OCI-LY3 (cell line): ENCODE data around the gene RBM20.
A peak's percentile ranks its signal among the peaks of the same experiment; 100 is the strongest.

Experiments used
- H2AFZ ChIP-seq: fragments of 200-600, 300-600 bp; shearing (Covaris generic); 2 replicates; pipeline ENCODE4 v1.6.0; 2014; ENCODE audit warnings: antibody characterized with exemption, low read depth, low read length
- H3K27ac ChIP-seq: fragments of 200-600, 300-600 bp; sonication (generic); 2 replicates; pipeline ENCODE4 v1.5.1; 2014; ENCODE audit warnings: mild to moderate bottlenecking, low read length, moderate library complexity, mixed read lengths
- H3K27me3 ChIP-seq: fragments of 200-600, 300-600 bp; sonication (generic); 2 replicates; pipeline ENCODE4 v1.6.1; 2014; ENCODE audit warnings: low read depth, low read length, mixed read lengths
- H3K36me3 ChIP-seq: fragments of 200-600, 300-600 bp; sonication (generic); replicated peaks from 2 replicates; pipeline ENCODE3; 2014; ENCODE audit warnings: low read depth, low read length, mixed read lengths
- H3K4me1 ChIP-seq: fragments of 300-600, 200-600 bp; sonication (generic); 2 replicates; pipeline ENCODE4 v1.6.1; 2014; ENCODE audit warnings: low read length, mixed read lengths
- H3K4me2 ChIP-seq: fragments of 200-600, 300-600 bp; sonication (generic); 2 replicates; pipeline ENCODE4 v1.6.1; 2014; ENCODE audit warnings: low read length, mixed read lengths
- H3K4me3 ChIP-seq: fragments of 300-600, 200-600 bp; sonication (generic); 2 replicates; pipeline ENCODE4 v1.5.1; 2014; ENCODE audit warnings: antibody characterized with exemption, mild to moderate bottlenecking, low read length, moderate library complexity
- H3K79me2 ChIP-seq: fragments of 300-600, 200-600 bp; shearing (Covaris generic); 2 replicates; pipeline ENCODE4 v1.6.1; 2014; ENCODE audit warnings: mild to moderate bottlenecking, low read length, mixed read lengths
- H3K9ac ChIP-seq: fragments of 300-600, 200-600 bp; shearing (Covaris generic); 2 replicates; pipeline ENCODE4 v1.6.0; 2014; ENCODE audit warnings: mild to moderate bottlenecking, low read length, moderate library complexity
- H3K9me3 ChIP-seq: fragments of 200-600, 300-600 bp; shearing (Covaris generic); 2 replicates; pipeline ENCODE4 v1.6.1; 2014; ENCODE audit warnings: low read length, mixed read lengths; ENCODE audit not compliant: insufficient read depth
- H4K20me1 ChIP-seq: fragments of 200-600, 300-600 bp; sonication (generic); 2 replicates; pipeline ENCODE4 v1.6.1; 2016; ENCODE audit warnings: low read length, mixed read lengths; ENCODE audit not compliant: insufficient read depth
- EZH2phosphoT487 ChIP-seq: fragments of 200-600 bp; shearing (Covaris generic); IDR thresholded peaks from 2 replicates; pipeline ENCODE4 v1.6.1; 2018; ENCODE audit warnings: antibody characterized with exemption, mixed run types, low read depth
- TF ChIP-seq, protein P1 (sequence below): fragments of 200-600, 300-600 bp; sonication (generic); IDR thresholded peaks from 2 replicates; pipeline ENCODE4 v1.5.1; 2014; ENCODE audit warnings: antibody characterized with exemption, low read length, low read depth

RBM20 gene

DNA sequence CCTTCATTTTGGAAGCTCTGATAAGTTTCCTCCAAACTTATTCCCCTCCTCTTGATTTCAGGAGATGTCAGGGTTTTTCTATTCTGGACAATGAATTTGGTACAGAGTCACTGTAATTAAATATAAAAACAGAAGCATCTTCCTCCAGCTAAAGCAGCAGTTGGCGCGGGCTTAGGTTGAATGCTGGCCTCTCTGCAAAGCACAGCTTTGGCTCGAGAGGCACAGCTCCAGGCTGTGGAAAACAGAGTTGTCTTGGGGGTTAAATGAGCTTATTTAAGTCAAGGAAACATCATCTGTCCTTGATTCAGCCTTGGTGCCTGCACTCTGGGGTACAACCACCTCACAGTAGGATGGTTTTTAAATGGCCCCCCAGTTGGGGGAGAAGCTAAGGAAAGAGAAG lies 192.6 kb downstream of the RBM20 start:
- Histone ChIP-seq H4K20me1 (no peaks in the 10 kb centered on the region), H3K36me3 (no peaks in the 10 kb centered on the region), H3K4me3 (no peak overlapping the region), H3K4me1 (peaks cover 17% of the 10 kb centered on the region), H3K9me3 (no peaks in the 10 kb centered on the region), H2AFZ (no peak overlapping the region), H3K27ac (no peak overlapping the region), H3K9ac (no peak overlapping the region), H3K4me2 (no peak overlapping the region), H3K79me2 (no peaks in the 10 kb centered on the region), H3K27me3 (no peaks in the 10 kb centered on the region)
- TF ChIP-seq, protein P1, sequence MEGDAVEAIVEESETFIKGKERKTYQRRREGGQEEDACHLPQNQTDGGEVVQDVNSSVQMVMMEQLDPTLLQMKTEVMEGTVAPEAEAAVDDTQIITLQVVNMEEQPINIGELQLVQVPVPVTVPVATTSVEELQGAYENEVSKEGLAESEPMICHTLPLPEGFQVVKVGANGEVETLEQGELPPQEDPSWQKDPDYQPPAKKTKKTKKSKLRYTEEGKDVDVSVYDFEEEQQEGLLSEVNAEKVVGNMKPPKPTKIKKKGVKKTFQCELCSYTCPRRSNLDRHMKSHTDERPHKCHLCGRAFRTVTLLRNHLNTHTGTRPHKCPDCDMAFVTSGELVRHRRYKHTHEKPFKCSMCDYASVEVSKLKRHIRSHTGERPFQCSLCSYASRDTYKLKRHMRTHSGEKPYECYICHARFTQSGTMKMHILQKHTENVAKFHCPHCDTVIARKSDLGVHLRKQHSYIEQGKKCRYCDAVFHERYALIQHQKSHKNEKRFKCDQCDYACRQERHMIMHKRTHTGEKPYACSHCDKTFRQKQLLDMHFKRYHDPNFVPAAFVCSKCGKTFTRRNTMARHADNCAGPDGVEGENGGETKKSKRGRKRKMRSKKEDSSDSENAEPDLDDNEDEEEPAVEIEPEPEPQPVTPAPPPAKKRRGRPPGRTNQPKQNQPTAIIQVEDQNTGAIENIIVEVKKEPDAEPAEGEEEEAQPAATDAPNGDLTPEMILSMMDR, result no peak
- no peak for TF ChIP-seq EZH2phosphoT487

DNA sequence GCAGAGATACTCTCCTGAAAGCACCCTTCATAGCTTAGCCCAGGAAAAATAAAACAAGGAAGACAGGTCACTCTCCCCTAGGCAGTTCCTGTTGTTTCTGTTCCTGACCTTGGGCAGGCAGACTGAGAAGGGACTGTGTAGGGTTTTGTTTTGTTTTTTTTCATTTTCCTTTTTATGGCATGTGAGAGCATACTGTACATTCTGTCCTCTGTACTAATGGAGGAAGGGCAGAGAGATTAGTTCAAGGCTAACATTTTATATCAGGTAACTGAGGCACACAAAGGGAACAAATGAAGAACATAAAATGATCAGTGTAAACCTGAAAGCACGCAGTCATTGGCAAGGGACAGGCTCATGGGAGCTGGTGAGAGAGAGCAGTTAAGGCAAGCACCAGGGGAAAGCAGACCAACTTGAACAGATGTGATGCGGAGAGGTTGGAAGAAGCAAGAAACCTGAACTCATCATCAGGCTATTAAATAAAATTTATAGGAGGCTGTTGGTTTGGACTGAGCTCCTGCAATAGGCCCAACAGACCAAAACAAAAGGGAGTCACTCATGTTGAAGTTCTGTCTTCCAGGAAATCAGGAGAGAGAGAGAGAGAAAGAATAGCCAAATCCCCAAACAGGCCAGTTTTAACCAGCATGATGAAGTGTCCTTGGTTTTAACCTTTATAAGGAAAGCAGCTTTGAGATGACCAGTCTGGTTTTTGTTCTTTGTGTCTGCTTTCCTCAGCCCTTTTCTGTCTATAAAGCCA lies 193.5 kb downstream of the RBM20 start:
- no peak overlapping the region for H3K27ac ChIP-seq
- peaks cover 22% of the 10 kb centered on the region for H3K4me1 ChIP-seq
- H3K27me3 ChIP-seq, result no peaks in the 10 kb centered on the region
- no peaks in the 10 kb centered on the region for H4K20me1 ChIP-seq
- TF ChIP-seq, protein P1, result no peak
- TF ChIP-seq EZH2phosphoT487, result no peak
- H3K36me3 ChIP-seq, result no peaks in the 10 kb centered on the region
- no peak overlapping the region for H3K4me3 ChIP-seq
- H3K4me2 ChIP-seq, result no peak overlapping the region
- H3K79me2 ChIP-seq, result no peaks in the 10 kb centered on the region
- no peaks in the 10 kb centered on the region for H3K9me3 ChIP-seq
- H2AFZ ChIP-seq, result no peak overlapping the region
- H3K9ac ChIP-seq, result no peak overlapping the region

DNA sequence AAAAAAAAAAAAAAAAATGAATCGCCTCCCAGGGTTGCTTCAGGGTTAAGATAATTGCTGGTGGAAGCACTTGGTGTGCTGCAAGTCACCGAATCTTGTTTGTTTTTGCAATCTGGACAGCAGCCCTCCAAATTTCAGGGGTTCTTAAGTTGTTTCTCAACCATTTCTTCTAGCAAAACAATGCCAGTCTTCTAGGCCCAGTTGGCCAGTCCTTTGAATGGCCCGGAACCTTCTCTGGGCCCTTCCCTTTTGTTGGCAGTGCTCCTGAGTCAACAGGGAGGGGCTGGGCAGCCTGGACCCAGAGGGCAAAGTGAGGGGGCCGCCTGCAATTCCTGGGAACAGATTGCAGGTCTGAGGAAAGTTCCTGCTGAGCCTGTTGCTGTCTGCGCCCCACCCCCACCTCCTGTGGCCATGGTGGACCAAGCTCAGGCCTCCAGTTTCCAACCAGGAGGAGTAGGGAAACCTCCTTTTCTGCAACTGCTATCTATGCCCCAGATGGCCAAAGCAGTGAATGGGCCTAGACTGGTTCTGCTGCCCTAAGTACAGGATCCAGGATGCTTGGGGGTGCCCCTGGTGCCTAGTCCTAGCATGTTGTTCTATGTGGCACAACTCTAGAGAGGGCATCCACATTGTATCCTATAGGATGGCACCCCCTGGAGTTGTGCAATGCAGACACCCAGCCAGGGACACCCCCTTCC lies 196.2 kb downstream of the RBM20 start:
- no peak for TF ChIP-seq EZH2phosphoT487
- TF ChIP-seq, protein P1, result no peak
- Histone ChIP-seq H3K4me1 (peaks cover 49% of the 10 kb centered on the region), H3K79me2 (no peaks in the 10 kb centered on the region), H3K27ac (peak overlapping the region; percentile 76; the same call in 1 of the 2 replicates), H3K27me3 (no peaks in the 10 kb centered on the region), H3K4me2 (no peak overlapping the region), H3K9ac (no peak overlapping the region), H3K4me3 (no peak overlapping the region), H2AFZ (no peak overlapping the region), H3K36me3 (no peaks in the 10 kb centered on the region), H3K9me3 (no peaks in the 10 kb centered on the region), H4K20me1 (no peaks in the 10 kb centered on the region)

DNA sequence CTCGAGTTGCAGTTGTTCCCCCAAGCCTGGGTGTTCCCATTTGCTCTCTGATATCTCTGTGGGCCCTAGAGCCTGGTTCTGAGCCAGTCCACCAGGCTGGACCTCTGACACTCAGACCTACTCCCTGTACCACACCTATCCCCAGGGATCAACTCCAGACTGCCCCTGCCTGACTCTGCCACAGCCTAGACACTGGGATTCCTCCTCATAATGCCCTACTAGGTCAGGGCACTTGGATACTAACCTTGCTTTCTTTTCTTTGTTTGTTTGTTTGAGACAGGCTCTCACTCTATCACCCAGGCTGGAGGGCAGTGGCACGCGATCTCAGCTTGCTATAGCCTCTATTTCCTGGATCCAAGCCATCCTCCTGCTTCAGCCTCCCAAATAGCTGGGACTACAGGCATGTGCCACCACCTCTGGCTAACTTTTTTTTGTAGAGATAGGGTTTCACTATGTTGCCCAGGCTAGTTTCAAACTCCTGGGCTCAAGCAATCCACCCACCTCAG lies 196.8 kb downstream of the RBM20 start:
- no peaks in the 10 kb centered on the region for H3K36me3 ChIP-seq
- no peaks in the 10 kb centered on the region for H4K20me1 ChIP-seq
- H3K4me1 ChIP-seq, result peaks cover 55% of the 10 kb centered on the region
- H3K27me3 ChIP-seq, result no peaks in the 10 kb centered on the region
- H3K9ac ChIP-seq, result peak overlapping the region; percentile 52; the same call in 1 of the 2 replicates
- no peak overlapping the region for H3K4me3 ChIP-seq
- H2AFZ ChIP-seq, result no peak overlapping the region
- no peak for TF ChIP-seq EZH2phosphoT487
- peak overlapping the region; percentile 96 for H3K4me2 ChIP-seq
- no peaks in the 10 kb centered on the region for H3K9me3 ChIP-seq
- H3K27ac ChIP-seq, result peak overlapping the region; percentile 76; the same call in 1 of the 2 replicates
- no peaks in the 10 kb centered on the region for H3K79me2 ChIP-seq
